ENCODE data around the gene COL26A1.

Gene COL26A1

GRCh38 chr7:101391991-101392390 is 29.3 kb downstream of the COL26A1 start:
- TF ChIP-seq, protein P1, sequence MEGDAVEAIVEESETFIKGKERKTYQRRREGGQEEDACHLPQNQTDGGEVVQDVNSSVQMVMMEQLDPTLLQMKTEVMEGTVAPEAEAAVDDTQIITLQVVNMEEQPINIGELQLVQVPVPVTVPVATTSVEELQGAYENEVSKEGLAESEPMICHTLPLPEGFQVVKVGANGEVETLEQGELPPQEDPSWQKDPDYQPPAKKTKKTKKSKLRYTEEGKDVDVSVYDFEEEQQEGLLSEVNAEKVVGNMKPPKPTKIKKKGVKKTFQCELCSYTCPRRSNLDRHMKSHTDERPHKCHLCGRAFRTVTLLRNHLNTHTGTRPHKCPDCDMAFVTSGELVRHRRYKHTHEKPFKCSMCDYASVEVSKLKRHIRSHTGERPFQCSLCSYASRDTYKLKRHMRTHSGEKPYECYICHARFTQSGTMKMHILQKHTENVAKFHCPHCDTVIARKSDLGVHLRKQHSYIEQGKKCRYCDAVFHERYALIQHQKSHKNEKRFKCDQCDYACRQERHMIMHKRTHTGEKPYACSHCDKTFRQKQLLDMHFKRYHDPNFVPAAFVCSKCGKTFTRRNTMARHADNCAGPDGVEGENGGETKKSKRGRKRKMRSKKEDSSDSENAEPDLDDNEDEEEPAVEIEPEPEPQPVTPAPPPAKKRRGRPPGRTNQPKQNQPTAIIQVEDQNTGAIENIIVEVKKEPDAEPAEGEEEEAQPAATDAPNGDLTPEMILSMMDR (IDR thresholded peaks at IDR 0.05; ENCODE audit: low read depth, low read length): no peak
- no peak overlapping the region for H3K4me3 ChIP-seq (replicated peaks in 1 of 2; ENCODE audit: low read depth in 2 of 2, low read length in 2 of 2)
- no peak for DNase-seq (ENCODE audit: low read depth in 2 of 2)

DNA sequence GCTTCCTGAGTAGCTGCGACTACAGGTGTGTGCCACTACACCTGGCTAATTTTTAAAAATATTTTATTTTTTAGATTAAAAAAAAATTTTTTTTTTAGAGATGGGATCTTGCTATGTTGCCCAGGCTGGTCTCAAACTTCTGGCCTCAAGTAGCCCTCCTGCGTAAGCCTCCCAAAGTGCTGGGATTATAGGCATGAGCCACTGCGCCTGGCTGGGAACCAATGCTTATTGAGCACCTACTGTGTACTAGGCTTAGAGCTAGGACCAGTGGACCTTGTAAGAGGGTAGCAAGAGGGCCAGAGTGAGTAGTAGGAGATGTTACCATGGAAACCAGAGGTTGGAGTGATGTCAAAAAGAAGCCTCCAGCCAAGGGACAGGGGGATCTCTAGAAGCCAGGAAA is 31.2 kb downstream of the COL26A1 start:
- TF ChIP-seq, protein P1 (IDR thresholded peaks at IDR 0.05; ENCODE audit: low read depth, low read length): no peak
- no peak for DNase-seq (ENCODE audit: low read depth in 2 of 2)
- H3K4me3 ChIP-seq (replicated peaks in 1 of 2; ENCODE audit: low read depth in 2 of 2, low read length in 2 of 2): no peak overlapping the region

DNA sequence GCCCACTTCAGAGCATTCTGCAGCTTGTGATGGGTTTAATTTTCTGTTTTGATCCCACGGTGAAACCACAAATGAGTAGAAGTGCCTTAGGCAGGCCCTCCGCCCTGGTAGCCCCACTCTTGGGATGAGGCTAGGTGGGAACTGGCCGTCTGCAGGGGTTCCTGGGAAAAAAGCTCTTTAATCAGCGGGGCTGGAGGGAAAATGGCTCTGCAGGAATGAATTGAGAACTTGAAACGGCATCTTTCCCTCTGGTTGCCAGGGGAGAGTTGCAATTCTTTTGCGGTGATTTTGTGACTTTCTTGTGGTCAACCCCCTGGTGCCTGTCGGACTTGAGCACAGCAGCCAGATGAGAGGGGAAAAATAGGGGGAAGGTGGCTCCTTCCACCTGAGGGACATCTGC is 32.7 kb downstream of the COL26A1 start:
- H3K4me3 ChIP-seq (replicated peaks in 1 of 2; ENCODE audit: low read depth in 2 of 2, low read length in 2 of 2): no peak overlapping the region
- TF ChIP-seq, protein P1 (IDR thresholded peaks at IDR 0.05; ENCODE audit: low read depth, low read length): no peak
- no peak for DNase-seq (ENCODE audit: low read depth in 2 of 2)

GRCh38 chr7:101397243-101397642 is 34.6 kb downstream of the COL26A1 start:
- no peak for DNase-seq (ENCODE audit: low read depth in 2 of 2)
- TF ChIP-seq, protein P1 (IDR thresholded peaks at IDR 0.05; ENCODE audit: low read depth, low read length): no peak
- no peak overlapping the region for H3K4me3 ChIP-seq (replicated peaks in 1 of 2; ENCODE audit: low read depth in 2 of 2, low read length in 2 of 2)

DNA sequence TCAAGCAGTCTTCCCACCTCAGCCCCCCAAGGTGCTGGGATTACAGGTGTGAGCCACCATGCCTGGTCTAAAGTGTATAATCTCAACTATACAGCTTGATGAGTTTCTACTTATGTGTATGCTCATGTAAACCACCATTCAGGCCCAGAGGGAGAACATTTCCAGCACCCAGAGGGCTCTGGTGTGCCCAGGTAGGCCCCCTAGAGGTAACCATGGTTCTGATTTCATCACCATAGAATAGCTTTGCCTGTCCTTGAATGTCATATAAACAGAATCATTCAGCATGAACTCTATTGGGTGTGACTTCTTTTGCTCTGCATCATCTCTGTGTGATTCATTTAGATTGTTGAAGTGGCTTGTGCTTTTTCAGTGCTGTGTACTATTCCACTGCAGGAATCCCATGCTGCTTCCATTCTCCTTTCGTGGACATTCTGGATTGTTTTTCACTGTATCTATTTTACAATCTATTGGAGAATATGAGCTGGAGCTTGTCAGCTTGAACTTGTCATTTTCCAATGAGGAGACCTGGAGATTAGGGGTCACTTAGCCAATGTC is 35.2 kb downstream of the COL26A1 start:
- TF ChIP-seq, protein P1 (IDR thresholded peaks at IDR 0.05; ENCODE audit: low read depth, low read length): no peak
- H3K4me3 ChIP-seq (replicated peaks in 1 of 2; ENCODE audit: low read depth in 2 of 2, low read length in 2 of 2): no peak overlapping the region
- no peak for DNase-seq (ENCODE audit: low read depth in 2 of 2)

GRCh38 chr7:101398396-101399289 is 36.0 kb downstream of the COL26A1 start:
- DNase-seq (ENCODE audit: low read depth in 2 of 2): no peak
- TF ChIP-seq, protein P1 (IDR thresholded peaks at IDR 0.05; ENCODE audit: low read depth, low read length): no peak
- no peak overlapping the region for H3K4me3 ChIP-seq (replicated peaks in 1 of 2; ENCODE audit: low read depth in 2 of 2, low read length in 2 of 2)
